Frontal cortex (tissue), 4 donors: ENCODE results near the gene LRRC27. TPM values are rescaled to one million over a fixed set of nuclear protein-coding genes. Genes with fewer than 3 reads are reported as not detected.
"Not testable (repeated sequence)": the region's sequence is repeated elsewhere in the genome, so short reads cannot be mapped to it uniquely, and the experiment has no call there.

Experiments used
- DNase-seq, 2 donors: peaks; one replicate each; pipeline ENCODE4 v3.0.0; 2012; ENCODE audit warnings: low spot score in 2 of 2
- FAIRE-seq: peaks from 2 replicates; lab custom pipeline; 2012; peaks lifted over from hg19 to GRCh38; lab: Jason Lieb, UNC
- total RNA-seq: library from RNA; depleted of rRNA; stranded (reverse); fragments of >200 nt; gene quantifications from one replicate; pipeline ENCODE4 v1.2.3, GENCODE V29; 2014
- donor health status: control.
- donor health status: control.
- donor health status: control.

LRRC27 gene
- total RNA-seq, 1 donor from 2014 or later, result 20.0 TPM

DNA sequence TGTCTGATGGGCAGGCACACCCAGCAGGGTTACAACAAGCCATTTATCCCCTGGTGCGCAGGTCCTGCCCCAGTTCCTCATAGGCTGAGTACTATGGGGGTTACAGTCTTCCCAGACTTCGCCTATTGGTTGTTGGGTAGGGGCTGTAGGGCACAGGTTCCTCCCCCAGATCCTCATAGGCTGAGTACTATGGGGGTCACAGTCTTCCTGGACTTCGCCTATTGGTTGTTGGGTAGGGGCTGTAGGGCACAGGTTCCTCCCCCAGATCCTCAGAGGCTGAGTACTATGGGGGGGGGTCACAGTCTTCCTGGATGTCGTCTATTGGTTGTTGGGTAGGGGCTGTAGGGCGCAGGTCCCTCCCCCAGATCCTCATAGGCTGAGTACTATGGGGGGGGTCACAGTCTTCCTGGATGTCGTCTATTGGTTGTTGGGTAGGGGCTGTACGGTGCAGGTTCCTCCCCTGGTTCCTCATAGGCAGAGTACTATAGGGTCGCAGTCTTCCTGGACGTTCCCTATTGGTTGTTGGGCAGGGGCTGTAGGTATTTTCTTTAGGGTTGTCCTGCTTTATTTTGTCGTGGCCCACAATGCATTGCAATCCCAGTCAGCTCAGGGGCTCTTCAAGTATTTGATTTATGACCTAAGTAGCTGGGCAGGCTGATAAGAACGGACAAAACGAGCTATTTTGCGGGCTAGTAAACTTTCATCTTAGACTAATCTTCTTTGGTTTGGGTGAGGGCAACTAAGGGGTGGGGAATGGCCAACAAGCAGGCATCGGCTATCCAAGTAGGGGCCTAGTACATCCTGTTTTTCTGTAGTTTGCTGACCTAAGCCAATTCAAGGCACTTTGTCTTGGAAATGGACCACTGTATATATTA is 3.4 kb downstream of the LRRC27 start:
- no peak for DNase-seq
- FAIRE-seq, result no peak

DNA sequence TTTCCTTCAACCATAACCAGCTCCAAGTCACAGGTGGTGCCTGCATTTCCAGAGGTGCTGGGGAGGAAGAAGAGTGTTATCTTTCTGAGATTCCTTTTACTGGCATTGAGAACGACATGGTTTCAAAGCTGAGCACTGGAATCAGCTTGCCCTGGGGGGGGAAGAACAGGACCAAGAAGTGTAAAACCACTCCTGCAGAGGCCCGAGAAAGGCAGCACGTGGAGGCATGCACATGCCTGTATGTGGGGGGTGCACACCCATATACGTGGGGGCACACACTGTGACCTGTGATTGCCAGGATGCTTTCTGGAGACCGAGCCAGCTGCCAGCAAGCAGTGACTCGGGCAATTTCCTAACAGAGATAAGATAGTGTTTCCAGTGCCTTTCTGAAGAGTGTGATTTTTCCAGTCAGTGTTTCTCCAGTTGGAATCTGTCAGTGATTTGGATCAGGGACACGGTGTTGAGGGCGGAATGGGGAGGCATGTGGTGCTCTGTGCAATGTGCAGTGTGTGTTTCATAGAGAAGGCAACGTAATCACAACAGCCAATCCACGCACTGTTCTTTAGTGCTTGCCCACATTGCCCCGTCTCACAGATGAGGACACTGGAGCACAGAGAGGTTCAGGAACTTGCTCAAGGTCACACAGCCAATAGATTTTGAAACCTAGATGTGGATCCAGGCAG is 4.2 kb downstream of the LRRC27 start:
- no peak for FAIRE-seq

DNA sequence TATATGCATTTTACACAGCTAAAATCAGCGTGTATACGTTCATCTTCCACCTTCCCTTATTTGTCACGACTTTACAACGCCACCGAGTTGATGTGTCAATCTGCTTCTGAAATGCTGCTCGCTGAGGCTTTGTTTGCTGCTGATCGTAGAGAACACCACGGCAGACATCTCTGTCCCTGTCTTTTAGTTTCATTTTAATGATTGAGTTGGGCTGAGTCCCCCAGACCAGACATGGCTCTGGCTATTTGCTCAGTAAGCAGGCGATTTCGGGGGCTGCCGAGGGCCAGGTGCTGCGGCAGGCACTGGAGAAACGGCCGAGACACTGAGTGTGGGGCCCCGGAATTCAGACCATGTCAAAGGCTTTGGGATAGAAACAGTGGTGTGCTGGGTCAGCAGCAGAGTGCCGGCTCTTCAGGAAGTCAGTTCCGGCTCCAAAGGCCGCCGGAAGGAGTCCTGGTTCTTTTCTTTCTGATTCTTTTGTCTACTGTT is 5.0 kb downstream of the LRRC27 start:
- DNase-seq (peak in 1 of 2 donors; percentile 45), FAIRE-seq (no peak)

More for the DNA sequence above, 4.2 kb downstream of the LRRC27 start:
- no peak for DNase-seq

DNA sequence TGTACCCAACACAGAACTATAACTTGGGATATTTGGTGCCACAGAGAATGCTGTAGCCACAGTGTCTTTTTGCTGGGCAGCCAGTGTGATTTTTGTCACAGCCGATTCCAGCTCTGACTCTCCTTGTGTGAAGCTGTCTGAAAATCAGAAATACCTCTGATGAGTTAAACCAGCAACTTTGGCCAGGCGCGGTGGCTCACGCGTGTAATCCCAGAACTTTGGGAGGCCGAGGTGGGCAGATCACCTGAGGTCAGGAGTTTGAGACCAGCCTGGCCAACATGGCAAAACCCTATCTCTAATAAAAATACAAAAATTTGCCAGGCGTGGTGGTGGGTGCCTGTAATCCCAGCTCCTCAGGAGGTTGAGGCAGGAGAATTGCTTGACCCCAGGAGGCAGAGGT is 5.9 kb downstream of the LRRC27 start:
- FAIRE-seq, DNase-seq: not testable (repeated sequence)

DNA sequence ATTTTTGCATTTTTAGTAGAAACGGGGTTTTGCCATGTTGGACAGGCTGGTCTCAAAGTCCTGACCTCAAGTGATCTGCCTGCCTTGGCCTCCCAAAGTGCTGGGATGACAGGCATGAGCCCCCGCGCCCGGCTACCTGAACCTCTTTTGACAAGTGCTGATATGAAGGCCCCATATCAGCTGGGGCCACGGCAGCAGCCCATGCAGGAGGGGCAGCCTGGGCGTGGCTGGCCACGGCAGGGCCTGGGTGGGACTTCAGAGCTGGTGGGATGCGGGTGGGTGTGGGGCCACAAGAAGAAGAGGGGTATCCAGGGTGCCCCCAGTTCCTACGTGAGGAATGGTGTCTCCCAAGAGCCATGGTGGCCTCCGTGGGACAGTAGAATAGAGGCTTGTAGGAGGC is 6.9 kb downstream of the LRRC27 start:
- DNase-seq (no peak), FAIRE-seq (no peak)

DNA sequence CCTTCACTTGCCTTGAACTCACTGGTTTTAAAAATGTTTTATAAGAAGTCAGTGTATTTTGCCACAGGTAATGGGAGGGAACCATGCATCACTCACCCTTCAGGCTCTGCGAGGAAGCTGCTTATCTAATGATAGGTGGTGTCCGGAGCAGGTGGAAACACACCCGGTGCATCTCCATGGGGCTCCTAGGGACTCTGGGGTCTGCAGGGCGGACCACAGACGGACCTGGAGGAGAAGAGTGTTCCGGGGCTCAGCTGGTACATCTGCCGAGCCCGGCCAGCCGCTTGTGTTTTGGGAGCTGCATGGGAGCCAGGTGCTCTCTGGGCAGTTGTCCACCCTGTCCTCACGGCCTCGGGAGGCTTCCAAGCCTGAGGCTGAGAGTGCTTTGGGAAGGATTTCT is 7.3 kb downstream of the LRRC27 start:
- FAIRE-seq, result no peak
- DNase-seq, result no peak

DNA sequence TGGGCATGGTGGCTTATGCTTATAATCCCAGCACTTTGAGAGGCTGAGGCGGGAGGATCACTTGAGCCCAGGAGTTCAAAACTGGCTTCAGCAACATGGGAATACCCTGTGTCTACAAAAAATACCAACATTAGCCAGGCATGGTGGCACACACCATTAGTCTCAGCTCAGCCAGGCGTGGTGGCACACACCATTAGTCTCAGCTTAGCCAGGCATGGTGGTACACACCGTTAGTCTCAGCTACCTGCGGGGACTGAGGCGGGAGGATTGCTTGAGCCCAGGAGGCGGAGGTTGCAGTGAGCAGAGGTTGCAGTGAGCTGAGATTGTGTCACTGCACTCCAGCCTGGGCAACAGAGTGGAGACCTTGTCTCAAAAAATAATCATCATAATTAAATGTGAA is 9.0 kb downstream of the LRRC27 start:
- no peak for DNase-seq
- FAIRE-seq, result no peak

DNA sequence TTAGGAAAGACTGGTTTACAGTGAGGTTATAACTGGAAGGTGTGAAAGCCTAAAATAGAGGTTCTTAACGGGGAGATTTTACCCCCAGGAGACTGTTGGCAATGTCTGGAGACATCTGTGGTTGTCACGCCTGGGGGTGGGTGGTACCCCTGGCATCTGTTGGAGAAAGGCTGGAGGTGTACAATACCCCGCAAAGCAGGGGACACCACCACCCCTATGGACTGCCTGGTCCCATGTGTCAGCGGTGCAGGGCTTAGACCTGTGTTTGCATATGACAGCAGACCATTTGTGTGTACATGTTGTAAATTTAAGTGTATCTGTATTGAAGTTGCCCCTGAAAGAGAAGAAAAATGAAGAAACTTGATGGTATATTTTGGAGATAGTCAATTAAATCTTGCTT is 9.8 kb downstream of the LRRC27 start:
- FAIRE-seq (no peak), DNase-seq (no peak)

DNA sequence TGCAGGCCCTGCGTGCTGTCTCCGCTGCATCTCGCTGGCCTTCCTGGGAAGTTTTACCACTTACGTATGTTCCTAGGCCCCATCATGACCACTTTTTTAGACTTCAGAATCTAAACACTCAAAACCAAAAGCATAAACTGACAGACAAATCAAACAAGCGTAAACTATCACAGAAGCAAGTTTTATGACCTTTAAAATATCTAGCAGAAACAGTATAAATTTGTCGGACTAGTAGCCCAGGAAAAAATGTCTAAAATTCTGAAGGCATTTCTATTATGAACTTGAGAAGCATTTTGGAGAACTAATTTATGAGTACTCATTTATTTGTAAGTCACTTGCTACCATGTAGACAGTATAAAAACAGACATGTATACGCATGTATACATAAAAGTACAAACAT is 10.6 kb downstream of the LRRC27 start:
- no peak for DNase-seq
- no peak for FAIRE-seq

DNA sequence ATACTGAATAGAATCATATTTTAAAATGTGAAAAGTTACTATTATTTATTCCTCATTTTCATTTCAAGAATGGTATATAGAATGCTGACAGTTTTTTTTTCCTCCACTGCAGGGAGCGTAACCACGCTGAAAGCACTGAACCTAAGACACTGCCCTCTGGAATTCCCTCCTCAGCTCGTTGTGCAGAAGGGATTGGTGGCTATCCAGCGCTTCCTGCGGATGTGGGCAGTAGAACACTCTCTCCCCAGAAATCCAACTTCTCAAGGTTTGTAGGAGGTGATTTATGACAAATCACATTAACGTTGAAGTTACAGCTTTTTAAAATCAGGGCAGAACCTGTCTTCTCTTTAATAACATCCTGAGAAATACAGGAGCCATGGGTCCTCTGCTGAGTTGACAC is 12.4 kb downstream of the LRRC27 start:
- FAIRE-seq (no peak), DNase-seq (no peak)

DNA sequence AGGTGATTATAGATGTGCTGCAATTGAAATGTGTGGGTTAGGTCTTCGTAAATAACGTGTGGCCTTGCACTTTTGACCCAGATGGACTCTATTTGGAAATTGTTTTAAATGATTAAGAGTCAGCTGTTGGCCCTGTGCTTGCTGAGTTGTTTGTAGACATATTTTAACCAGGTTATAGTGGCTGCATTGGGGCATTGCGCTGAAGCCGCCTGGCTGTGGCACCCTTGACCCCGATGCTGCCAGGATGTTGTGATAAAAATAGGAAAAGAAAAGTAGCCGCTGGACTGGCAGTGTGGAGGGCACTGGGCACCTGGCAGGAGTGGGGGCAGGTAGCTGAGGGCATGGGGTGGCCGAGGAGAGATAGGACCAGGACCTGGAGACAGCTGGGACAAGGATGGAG is 13.4 kb downstream of the LRRC27 start:
- DNase-seq (no peak), FAIRE-seq (no peak)

DNA sequence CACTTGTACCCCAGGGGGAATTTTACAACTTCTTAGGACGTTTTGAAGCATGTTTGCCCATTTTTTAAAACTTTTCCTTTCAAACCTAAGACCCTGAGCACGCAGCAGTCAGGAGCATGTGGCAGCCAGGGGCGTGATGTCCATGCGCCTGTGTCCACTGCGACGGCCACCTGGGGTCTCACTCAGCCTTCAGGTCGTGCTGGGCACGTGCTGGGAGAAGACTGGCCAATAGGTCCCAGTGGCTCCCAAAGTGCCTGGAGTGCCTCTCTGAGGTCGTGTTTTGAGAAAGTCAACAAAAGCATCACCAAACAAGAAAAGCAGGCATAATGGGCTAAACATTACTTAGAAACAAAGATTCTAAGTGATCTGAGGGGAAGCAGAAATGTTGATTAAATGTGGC is 14.8 kb downstream of the LRRC27 start:
- DNase-seq, result no peak
- no peak for FAIRE-seq

DNA sequence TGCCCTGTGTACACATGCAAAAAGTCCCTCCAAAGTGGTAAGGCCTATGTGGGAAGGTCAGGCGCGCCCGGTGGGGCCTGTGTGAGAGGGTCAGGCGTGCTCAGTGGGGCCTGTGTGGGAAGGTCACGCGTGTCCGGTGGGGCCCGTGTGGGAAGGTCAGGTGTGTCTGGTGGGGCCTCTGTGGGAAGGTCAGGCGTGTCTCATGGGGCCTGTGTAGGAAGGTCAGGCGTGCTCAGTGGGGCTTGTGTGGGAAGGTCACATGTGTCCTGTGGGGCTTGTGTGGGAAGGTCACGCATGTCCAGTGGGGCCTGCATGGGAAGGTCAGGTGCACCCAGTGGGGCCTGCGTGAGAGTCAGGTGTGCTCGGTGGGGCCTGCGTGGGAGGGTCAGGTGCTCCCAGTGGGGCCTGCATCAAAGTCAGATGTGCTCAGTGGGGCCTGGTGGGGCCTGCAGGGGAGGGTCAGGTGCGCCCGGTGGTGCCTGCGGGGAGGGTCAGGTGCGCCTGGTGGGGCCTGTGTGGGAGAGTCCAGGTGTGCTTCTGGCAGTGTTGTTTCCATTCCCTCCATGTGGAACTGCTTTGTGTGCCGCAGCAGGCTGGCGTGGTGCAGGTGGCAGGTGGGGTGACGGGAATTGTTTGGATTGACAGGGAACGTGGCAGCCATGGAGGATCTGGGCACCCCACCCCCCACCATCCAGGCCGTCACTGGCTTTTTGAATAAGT is 15.4 kb downstream of the LRRC27 start:
- FAIRE-seq, result no peak
- DNase-seq, result no peak

DNA sequence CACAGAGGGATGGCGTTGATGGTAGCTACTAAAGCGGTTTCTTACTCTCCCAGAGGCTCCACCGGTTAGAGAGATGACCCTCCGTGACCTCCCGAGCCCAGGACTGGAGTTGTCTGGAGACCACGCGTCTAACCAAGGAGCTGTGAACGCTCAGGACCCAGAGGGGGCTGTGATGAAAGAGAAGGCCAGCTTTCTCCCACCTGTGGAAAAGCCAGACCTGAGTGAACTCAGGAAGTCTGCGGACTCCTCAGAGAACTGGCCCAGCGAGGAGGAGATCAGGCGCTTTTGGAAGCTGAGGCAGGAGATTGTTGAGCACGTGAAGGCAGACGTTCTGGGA is 15.9 kb downstream of the LRRC27 start:
- FAIRE-seq, result no peak

DNA sequence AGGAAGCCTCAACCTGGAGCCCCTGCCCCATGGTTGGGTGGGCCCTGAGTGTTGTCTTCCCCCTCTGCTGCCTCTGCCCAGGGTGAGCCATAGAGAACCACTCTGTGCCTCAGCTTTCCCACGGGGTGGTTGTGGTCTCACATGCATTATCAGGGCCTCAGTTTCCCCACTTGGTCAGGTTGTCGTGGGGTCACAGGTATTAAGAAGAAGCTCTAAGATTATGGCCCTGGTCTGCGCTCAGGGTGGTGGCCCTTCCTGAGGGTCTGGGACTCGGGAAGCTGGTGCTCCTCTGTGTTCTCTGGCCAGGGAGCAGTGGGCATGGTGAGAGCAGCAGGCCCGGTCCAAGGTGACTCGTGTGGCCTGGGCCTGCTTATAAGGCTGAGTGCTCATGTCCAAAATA is 17.8 kb downstream of the LRRC27 start:
- DNase-seq (no peak), FAIRE-seq (no peak)

More for the DNA sequence above, 15.9 kb downstream of the LRRC27 start:
- DNase-seq, result no peak

DNA sequence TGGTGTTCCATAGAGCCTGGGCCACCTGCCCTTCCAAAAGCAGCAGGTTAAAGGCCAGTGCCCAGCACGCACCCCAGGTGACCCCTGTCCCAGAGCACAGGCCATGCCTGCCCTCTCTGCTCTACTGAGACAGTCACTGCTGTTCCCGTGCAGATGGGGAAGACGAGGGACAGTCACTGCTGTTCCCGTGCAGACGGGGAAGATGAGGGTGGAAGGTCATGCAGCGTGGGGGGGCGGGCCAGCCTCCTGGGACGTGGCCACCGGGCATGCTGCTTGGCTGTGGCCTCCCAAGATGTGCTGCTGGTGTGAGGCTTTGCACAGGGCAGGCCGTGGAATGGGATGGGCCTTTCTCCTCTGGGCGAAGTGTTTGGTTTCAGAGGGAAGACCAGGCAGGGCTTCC is 18.4 kb downstream of the LRRC27 start:
- FAIRE-seq, result no peak
- DNase-seq, result no peak

DNA sequence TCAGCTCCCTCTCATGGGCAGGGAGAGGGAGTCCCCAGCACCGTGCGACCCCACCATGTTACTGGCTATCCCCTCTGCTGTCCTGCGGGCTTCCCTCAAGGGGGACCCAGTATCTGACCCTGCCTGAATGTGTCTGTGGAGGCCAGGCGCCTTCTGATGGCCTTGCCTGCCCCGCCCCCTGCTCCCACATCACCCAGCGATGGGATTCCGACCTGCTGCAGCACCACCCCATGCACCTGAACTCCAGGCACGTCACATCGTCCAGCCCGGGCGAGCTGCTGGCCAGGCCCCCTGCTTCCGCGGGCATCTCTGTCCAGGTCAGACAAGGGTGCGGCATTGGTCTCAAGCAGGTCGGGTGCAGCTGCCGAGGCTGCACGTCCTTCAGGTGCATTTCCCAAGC is 19.0 kb downstream of the LRRC27 start:
- no peak for FAIRE-seq
- DNase-seq, result no peak

DNA sequence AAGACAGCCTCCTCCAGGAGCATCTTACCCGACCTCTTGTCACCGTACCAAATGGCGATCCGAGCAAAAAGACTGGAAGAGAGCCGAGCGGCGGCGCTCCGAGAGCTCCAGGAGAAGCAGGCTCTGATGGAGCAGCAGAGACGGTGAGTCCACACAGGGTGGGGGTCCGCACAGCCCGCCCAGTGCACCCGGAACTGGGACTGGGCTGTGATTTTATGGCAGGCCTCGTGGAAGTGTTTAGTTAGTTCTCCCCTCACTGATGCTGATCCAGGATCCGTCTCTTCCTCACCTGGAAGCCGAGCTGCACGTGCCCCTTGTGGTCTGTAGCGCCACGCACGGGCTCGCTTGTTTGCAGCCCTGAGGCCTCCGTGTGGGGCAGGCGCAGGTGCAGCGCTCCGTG is 19.6 kb downstream of the LRRC27 start:
- no peak for FAIRE-seq
- DNase-seq, result no peak

DNA sequence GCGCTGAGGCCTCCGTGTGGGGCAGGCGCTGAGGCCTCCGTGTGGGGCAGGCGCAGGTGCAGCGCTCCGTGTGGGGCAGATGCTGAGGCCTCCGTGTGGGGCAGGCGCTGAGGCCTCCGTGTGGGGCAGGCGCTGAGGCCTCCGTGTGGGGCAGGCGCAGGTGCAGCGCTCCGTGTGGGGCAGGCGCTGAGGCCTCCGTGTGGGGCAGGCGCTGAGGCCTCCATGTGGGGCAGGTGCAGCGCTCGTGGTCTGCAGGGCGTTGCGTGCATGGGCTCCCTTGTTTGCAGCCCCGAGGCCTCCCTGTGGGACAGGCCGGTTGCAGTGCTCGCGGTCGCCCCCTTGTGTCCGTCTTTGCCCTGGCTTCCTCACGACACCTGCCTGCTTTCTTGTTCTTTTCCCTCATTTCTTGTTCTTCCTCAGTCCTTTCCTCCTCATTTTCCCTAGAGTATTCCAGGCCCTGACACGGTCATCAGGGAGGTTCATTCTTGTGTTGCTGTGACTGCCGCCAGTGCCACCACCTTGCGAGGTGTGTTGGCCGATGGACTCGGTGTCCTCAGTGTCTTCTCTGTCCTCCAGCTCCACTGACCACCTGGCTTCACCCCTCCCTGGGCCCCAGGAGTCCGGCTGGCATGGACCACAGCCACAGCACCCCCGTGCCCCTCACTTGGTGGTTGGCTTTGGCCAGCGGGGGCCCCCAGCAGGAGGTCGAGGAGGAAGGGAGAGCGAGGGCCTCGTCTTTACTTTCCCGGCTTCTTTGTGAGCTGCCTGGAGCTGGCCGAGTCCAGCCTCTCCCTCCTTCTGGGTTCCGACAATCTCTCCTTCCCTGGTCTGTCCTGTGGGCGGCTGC is 20.7 kb downstream of the LRRC27 start:
- not testable (repeated sequence) for FAIRE-seq
- DNase-seq, result peak; percentile 82 to 85
